Measurements from ENCODE around the gene ADPRH. TPM values are rescaled to one million over a fixed set of nuclear protein-coding genes. Genes with fewer than 3 reads are reported as not detected.

The ADPRH gene
- total RNA-seq, 2 donors from 2014 or later: 18.5 to 22.7 TPM

DNA sequence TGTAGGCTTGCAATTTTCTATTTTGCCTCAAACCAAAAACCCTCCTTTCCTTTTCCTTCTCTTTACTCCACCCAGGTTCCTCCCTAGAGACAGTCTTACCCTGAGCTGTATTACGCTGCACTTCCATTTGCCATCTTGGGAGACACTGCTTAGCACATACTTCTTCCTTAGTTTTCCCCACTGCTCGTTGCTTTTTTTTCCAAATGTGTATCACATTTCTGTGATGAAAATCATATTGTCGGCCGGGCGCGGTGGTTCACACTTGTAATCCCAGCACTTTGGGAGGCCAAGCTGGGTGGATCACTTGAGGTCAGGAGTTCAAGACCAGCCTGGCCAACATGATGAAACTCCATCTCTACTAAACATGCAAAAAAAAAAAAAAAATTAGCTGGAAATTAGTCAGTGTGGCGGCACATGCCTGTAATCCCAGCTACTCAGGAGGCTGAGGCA, 51.6 kb downstream of the ADPRH start:
- Histone ChIP-seq H3K4me3 (no peak overlapping the region), H3K9me3 (no peaks in the 10 kb centered on the region), H3K27ac (peak overlapping the region; percentile 37 to 68), H3K27me3 (replicated peaks; ENCODE audit: insufficient read depth) (no peaks in the 10 kb centered on the region), H3K36me3 (no peaks in the 10 kb centered on the region), H3K4me1 (ENCODE audit: control insufficient read depth in 1 of 2, low read depth in 2 of 2) (peaks cover 47 to 61% of the 10 kb centered on the region in 2 donors)
- no peak for TF ChIP-seq CTCF (IDR thresholded peaks at IDR 0.05)
- ATAC-seq (ENCODE audit: insufficient number of reproducible peaks, low FRiP score, low read depth) (no peak), DNase-seq (ENCODE audit: low spot score) (no peak)

DNA sequence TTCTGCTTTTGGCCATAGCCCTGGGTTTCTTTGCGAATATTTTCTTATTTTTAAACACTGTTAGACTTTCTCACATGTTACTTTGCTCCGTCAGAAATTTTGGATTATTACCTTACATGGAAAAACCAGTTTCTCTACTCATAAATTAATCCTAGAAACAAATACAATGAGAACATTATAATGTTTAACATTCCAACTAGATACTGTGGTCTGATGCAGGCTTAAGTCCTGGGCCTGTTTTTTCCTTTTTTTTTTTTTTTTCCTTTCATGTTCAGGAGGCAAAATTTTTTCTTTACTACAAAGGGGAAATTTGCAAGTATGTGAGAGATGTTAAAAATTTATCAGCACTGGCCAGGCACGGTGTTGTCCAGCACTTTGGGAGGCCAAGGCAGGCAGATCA, 52.2 kb downstream of the ADPRH start:
- H3K9me3 ChIP-seq: no peaks in the 10 kb centered on the region
- no peaks in the 10 kb centered on the region for H3K27me3 ChIP-seq (replicated peaks; ENCODE audit: insufficient read depth)
- peak overlapping the region; percentile 37 to 68 for H3K27ac ChIP-seq
- ATAC-seq (ENCODE audit: insufficient number of reproducible peaks, low FRiP score, low read depth): no peak
- TF ChIP-seq CTCF (IDR thresholded peaks at IDR 0.05): no peak
- H3K4me3 ChIP-seq: no peak overlapping the region
- no peak for DNase-seq (ENCODE audit: low spot score)
- peaks cover 47 to 61% of the 10 kb centered on the region in 2 donors for H3K4me1 ChIP-seq (ENCODE audit: control insufficient read depth in 1 of 2, low read depth in 2 of 2)
- H3K36me3 ChIP-seq: no peaks in the 10 kb centered on the region

DNA sequence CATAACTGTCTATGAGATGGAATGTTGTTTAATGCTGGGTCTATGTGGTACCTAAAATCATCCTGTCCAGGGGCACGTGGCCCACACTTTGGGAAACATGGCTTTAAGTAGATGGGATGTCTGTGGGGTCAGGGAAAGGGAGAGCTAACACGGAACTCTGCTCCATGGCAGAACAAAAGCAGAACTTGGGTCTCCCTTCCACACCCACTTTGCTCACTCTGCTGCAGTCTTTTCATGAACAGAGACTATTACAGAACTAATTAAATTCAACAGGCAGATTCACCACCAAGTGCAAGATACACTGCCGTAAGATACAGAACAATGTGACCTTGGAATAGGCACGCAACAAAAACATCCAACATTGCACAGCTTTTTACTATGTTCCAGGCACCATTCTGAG, 52.9 kb downstream of the ADPRH start:
- H3K27ac ChIP-seq: peak overlapping the region; percentile 37 to 68
- ATAC-seq (ENCODE audit: insufficient number of reproducible peaks, low FRiP score, low read depth) (no peak), DNase-seq (ENCODE audit: low spot score) (no peak)
- no peaks in the 10 kb centered on the region for H3K27me3 ChIP-seq (replicated peaks; ENCODE audit: insufficient read depth)
- no peaks in the 10 kb centered on the region for H3K36me3 ChIP-seq
- no peak overlapping the region for H3K4me3 ChIP-seq
- peaks cover 47 to 62% of the 10 kb centered on the region in 2 donors for H3K4me1 ChIP-seq (ENCODE audit: control insufficient read depth in 1 of 2, low read depth in 2 of 2)
- no peak for TF ChIP-seq CTCF (IDR thresholded peaks at IDR 0.05)
- H3K9me3 ChIP-seq: no peaks in the 10 kb centered on the region

- Histone ChIP-seq H3K4me1 (ENCODE audit: control insufficient read depth in 1 of 2, low read depth in 2 of 2) (peaks cover 44 to 62% of the 10 kb centered on the region in 2 donors), H3K9me3 (no peaks in the 10 kb centered on the region), H3K4me3 (no peak overlapping the region), H3K27ac (peak overlapping the region in 1 of 2 donors; percentile 68), H3K27me3 (replicated peaks; ENCODE audit: insufficient read depth) (no peaks in the 10 kb centered on the region), H3K36me3 (no peaks in the 10 kb centered on the region)
- ATAC-seq (ENCODE audit: insufficient number of reproducible peaks, low FRiP score, low read depth) (no peak), DNase-seq (ENCODE audit: low spot score) (no peak)
- TF ChIP-seq CTCF (IDR thresholded peaks at IDR 0.05): no peak
Observed at GRCh38 chr3:119632829-119633228, 53.5 kb downstream of the ADPRH start.

- Histone ChIP-seq H3K27me3 (replicated peaks; ENCODE audit: insufficient read depth) (no peaks in the 10 kb centered on the region), H3K4me3 (no peak overlapping the region), H3K27ac (no peak overlapping the region), H3K9me3 (no peaks in the 10 kb centered on the region), H3K36me3 (no peaks in the 10 kb centered on the region), H3K4me1 (ENCODE audit: control insufficient read depth in 1 of 2, low read depth in 2 of 2) (peaks cover 25 to 45% of the 10 kb centered on the region in 2 donors)
- no peak for TF ChIP-seq CTCF (IDR thresholded peaks at IDR 0.05)
- DNase-seq (ENCODE audit: low spot score): no peak
- ATAC-seq (ENCODE audit: insufficient number of reproducible peaks, low FRiP score, low read depth): no peak
Observed at GRCh38 chr3:119635719-119636118, 56.4 kb downstream of the ADPRH start.
